GM21619 (cell line): Measurements from ENCODE around the gene TARDBP.
A peak's percentile ranks its signal among the peaks of the same experiment; 100 is the strongest.
"Not testable (repeated sequence)": the region's sequence is repeated elsewhere in the genome, so short reads cannot be mapped to it uniquely, and the experiment has no call there.

Source experiments
- ATAC-seq: cut with Tn5 transposase; IDR thresholded peaks from one replicate; pipeline ENCODE4 v1.9.1; 2021; ENCODE audit not compliant: unreplicated experiment

TARDBP gene

GRCh38 chr1:11059155-11059967, 46.9 kb downstream of the TARDBP start:
- ATAC-seq: peak; percentile 11

DNA sequence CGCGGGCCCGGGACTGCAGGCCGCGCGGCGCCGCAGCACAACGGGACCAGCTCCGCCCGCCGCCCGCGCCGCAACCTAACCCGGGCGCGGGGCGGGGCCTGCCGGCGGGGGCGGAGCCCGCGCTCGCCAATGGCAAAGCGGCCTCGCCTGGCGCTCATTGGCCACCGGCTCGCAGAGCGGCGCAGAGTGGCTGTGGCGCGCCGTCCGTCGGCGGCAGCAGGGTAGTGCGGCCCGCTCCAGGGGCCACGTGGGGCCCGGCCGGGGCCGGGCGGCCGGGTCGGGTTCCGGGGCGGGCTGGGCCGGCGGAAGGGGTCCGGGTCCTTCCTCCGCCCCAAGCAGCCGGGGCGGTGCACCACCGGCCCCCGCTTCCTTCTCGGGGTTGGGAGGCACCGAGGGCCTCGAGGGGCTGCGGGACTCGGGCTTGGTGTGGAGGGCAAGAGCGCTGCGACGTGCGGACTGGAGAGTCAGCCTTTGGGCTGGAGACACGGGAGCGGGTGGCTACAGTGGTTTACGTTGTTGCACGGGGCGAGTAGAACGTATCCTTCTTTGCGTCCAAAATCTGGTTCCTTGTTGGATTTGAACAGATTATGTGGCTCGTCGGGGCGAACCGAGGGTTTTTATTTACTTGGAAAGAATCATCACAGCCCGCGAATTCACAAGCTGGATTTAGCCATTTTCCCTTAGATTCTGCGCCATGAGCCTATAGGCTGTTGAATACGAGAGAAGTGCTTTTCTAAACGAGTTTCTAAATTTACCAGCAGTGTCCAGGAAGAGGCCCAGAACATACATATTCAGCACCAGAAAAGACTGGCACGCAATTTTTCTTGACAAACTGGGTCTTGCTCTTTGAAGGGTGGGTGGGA, 47.7 kb downstream of the TARDBP start, which contains the start of gene SRM:
SRM (minus strand) TSS at position 51 of the 863 bp plus-strand sequence. CDS start 75 bp downstream, outside the sequence.
- peak; percentile 86 for ATAC-seq

GRCh38 chr1:11061652-11062365, 49.4 kb downstream of the TARDBP start:
- no peak for ATAC-seq

- ATAC-seq: no peak
Observed at GRCh38 chr1:11062965-11063401, 50.5 kb downstream of the TARDBP start.

DNA sequence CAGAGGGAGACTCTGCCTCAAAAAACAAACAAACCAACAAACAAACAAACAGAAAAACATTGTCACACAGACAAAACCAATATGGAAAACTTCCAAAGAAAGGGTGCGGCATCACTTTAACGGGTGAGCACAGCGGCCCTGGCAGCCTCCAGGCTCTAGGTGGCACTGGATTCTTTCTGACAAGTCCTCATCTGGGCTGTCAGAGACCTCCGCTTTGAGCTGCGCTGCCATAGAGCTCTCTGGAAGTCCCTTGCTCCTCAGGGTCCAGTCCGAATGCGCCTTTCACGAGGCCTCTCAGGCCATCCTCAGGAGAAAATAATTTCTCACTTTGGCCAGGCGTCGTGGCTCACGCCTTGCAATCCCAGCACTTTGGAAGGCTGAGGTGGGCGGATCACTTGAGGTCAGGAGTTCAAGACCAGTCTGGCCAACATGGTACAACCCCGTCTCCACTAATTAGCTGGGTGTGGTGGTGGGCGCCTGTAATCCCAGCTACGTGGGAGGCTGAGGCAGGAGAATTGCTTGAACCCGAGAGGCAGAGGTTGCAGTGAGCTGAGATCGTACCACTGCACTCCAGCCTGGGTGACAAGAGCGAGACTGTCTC, 51.6 kb downstream of the TARDBP start:
- ATAC-seq: not testable (repeated sequence)

DNA sequence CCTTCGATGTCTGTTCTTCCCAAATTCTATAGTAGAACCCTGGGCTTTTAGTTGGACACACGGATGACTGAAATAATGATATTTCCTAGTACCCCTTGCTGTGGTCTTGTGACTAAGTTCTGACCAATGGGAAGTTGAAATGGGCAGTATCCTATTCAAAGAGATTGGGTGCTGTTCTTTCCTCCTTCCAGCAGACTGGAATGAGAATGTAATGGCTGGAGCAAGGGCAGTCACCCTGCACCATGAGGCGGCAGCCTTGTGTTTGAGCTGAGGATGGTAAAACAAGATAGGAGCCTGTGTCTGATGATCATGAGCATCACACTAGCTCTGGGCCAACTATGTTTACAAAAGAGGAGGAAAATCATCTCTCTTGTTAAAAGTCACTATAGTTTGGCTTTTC, 52.5 kb downstream of the TARDBP start:
- no peak for ATAC-seq

- ATAC-seq: no peak
Observed at GRCh38 chr1:11065796-11066195, 53.3 kb downstream of the TARDBP start.

DNA sequence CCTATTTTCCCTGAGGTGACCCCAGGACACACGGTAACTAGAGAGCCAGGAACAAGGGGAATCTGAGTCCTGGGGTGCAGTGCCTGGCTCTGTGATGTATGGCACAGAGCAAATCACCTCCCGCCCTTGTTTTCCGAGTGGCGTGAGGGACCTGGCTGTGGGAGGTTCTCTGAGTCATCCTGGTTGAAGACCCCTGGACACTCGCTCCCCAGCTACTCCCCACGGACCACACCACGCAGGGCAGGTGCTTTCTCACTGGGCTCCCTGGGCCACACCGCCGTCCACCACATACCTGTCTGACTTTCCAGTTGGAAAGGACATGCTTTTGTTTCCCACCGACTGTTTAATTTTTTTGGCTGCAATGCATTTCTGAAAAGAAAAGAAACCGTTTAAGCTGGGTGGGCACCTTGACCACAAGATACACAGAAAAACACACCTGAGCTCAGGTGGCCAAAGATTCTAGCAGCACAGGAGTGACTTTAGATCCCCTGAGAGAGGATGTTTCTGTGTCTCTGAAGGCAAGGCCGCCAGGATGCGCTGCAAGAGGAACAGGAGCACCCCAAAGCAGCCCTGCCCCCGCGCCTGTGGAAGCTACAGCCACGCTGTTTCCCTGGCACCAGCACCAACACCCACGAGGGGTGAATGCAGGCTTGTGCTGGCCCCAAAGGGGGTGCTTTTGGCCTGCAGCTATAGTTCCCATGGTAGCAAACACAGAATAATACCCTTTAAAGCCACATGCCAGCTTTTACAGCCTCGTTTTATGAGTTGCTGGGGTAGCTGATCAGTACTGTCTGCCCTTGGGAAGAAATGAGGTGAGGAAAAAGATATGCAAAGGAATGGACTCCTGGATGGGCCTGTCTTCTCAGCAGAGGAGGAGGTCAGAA, 55.5 kb downstream of the TARDBP start:
- ATAC-seq: no peak

DNA sequence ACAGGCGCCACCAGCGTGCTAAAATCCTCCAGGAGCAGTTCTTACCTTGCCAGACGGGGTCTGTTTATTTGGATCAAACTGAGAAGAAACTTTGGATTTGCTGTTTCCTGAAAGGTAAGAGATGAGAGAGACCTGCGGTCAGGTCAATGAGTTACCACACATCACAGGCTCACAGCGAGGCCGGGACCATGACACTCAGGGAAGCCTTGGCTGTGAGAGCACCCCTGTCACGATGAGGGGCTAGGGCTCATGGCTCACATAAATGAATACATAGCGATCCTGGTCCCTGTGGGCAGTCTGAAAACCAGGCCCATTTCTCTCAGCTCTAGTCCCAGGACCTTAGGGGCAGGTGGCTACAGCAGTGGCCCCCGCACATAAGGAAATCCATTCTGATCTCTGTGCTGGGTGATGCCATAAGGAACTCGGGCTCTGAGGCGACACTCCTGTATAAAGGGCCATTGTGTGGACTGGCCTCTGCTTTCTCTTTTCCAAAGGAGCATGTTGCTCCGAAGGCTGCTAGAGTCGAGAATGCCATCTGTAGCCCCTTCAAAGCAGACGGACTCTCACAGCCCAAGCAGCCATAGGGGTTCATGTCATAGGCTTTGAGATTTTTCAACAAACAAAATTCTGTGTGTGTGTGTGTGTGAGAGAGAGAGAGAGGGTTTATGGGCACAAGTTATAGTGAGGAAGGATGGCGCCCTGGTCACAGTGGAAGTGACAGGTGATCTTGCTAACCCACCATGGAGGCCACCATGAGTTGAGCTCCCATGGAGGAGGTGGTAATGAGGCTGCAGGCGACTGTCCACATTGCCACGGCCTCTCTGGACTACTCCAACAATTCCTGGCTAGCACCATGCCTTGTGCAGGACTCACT, 56.4 kb downstream of the TARDBP start:
- no peak for ATAC-seq

DNA sequence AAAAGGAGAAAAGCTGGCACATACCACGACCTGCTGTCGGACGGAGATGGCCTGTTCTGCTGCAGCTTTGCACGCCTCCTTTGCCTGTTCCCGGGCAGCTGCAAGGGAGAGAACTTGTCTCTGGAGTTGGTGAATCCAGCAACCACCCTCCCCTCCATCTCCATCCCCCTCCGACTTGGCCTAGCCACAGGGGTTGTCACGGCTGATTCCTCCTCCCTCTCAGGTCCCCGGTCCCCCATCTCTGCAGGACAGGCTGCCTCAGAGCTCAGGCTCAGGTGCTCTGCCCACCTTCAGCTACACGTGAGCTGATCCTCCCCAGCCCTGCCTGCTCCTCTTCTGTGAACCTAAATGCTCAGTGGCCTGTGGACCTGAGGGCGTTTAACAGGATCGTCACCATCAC, 58.4 kb downstream of the TARDBP start:
- no peak for ATAC-seq

GRCh38 chr1:11071463-11072215, 59.2 kb downstream of the TARDBP start:
- ATAC-seq: no peak

- ATAC-seq: no peak
Observed at GRCh38 chr1:11072216-11072917, 59.9 kb downstream of the TARDBP start.

DNA sequence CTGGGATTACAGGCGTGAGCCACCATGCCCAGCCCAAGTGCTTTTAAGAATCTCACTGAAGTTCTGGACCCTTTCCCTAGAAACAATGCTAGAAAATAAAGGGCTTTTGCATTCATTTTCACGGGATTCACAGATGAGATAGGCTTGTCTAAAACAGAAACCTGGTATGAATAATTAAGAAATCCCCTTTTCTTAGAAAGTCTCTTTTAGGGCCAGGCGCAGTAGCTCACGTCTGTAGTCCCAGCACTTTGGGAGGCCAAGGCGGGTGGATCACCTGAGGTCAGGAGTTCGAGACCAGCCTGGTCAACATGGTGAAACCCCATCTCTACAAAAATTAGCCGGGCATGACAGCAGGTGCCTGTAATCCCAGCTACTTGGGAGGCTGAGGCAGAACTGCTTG, 60.9 kb downstream of the TARDBP start:
- ATAC-seq: not testable (repeated sequence)
